ENCODE data around the gene STK39. TPM values are rescaled to one million over a fixed set of nuclear protein-coding genes. Genes with fewer than 3 reads are reported as not detected.

STK39 gene
- total RNA-seq, 1 experiment from 2014 or later = 22.1 TPM

- no CpG with 5 or more reads among the region's 5 CpGs for WGBS (ENCODE audit: extremely low coverage, insufficient read length, low lambda C conversion rate)
- TF ChIP-seq, protein P1, sequence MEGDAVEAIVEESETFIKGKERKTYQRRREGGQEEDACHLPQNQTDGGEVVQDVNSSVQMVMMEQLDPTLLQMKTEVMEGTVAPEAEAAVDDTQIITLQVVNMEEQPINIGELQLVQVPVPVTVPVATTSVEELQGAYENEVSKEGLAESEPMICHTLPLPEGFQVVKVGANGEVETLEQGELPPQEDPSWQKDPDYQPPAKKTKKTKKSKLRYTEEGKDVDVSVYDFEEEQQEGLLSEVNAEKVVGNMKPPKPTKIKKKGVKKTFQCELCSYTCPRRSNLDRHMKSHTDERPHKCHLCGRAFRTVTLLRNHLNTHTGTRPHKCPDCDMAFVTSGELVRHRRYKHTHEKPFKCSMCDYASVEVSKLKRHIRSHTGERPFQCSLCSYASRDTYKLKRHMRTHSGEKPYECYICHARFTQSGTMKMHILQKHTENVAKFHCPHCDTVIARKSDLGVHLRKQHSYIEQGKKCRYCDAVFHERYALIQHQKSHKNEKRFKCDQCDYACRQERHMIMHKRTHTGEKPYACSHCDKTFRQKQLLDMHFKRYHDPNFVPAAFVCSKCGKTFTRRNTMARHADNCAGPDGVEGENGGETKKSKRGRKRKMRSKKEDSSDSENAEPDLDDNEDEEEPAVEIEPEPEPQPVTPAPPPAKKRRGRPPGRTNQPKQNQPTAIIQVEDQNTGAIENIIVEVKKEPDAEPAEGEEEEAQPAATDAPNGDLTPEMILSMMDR (conservative IDR thresholded peaks at IDR 0.05) = no peak
These were observed 71.9 kb downstream of the STK39 start for GRCh38 chr2:168175469-168175868.

More at GRCh38 chr2:168175469-168175868, 71.9 kb downstream of the STK39 start:
- no peak for DNase-seq
- H3K4me3 Mint-ChIP-seq = no peak overlapping the region
- H3K56ac ChIP-seq (ENCODE audit: insufficient read length, low read depth, low read length) = no peak overlapping the region
- no peak overlapping the region for H2BK15ac ChIP-seq (ENCODE audit: low read depth, low read length)
- H3K9ac ChIP-seq (ENCODE audit: extremely low read depth, insufficient read length, low read length) = no peak overlapping the region
- no peak overlapping the region for H3K27ac Mint-ChIP-seq
- no peaks in the 10 kb centered on the region for H3K79me1 ChIP-seq (ENCODE audit: insufficient read depth, low read depth, low read length, poor library complexity, severe bottlenecking)
- no peak overlapping the region for H3K23ac ChIP-seq (ENCODE audit: insufficient read length, low read depth, low read length)
- H4K20me1 ChIP-seq (ENCODE audit: control insufficient read depth, insufficient read depth, insufficient read length) = no peaks in the 10 kb centered on the region
- H3T11ph ChIP-seq (ENCODE audit: low read length) = no peak overlapping the region
- no peak overlapping the region for H4K8ac ChIP-seq (replicated peaks; ENCODE audit: insufficient read length, low read depth, low read length)
- no peak overlapping the region for H3K27ac ChIP-seq (ENCODE audit: insufficient read length, low read depth, low read length)
- no peak overlapping the region for H2AK5ac ChIP-seq (ENCODE audit: insufficient read length, low read length)
- H2BK120ac ChIP-seq (ENCODE audit: low read depth, low read length, poor library complexity, severe bottlenecking) = no peak overlapping the region
- H3K4me2 ChIP-seq (ENCODE audit: insufficient read depth, insufficient read length, low read length) = no peak overlapping the region
- H2BK12ac ChIP-seq (ENCODE audit: insufficient read length, low read depth, low read length) = no peak overlapping the region
- no peak overlapping the region for H2AFZ ChIP-seq (ENCODE audit: low read length)
- H3K9me3 ChIP-seq (ENCODE audit: control insufficient read depth, low read depth, low read length) = no peaks in the 10 kb centered on the region
- H3K27me3 ChIP-seq (ENCODE audit: insufficient read depth, low read length) = no peaks in the 10 kb centered on the region
- H2BK5ac ChIP-seq (ENCODE audit: insufficient read length, low read length) = no peak overlapping the region
- H3K27me3 Mint-ChIP-seq (ENCODE audit: low read depth) = no peaks in the 10 kb centered on the region
- no peaks in the 10 kb centered on the region; a peak in 2 of 7 replicates for H3K36me3 Mint-ChIP-seq (ENCODE audit: insufficient read depth in 1 of 3, low read depth in 3 of 3)
- no peaks in the 10 kb centered on the region for H3K23me2 ChIP-seq (ENCODE audit: insufficient read length, low read depth, low read length, poor library complexity, severe bottlenecking)
- H3K9me3 Mint-ChIP-seq = no peaks in the 10 kb centered on the region
- H3K79me2 ChIP-seq (ENCODE audit: insufficient read depth, low read length) = no peaks in the 10 kb centered on the region
- H3K4ac ChIP-seq (ENCODE audit: low read depth, low read length) = no peak overlapping the region
- no peak overlapping the region for H3K14ac ChIP-seq (ENCODE audit: insufficient read depth, low read length)
- no peak overlapping the region for H4K5ac ChIP-seq (ENCODE audit: insufficient read length, low read depth, low read length)
- no peak overlapping the region for H4K91ac ChIP-seq (ENCODE audit: insufficient read length, low read depth, low read length)
- peaks cover 38 to 49% of the 10 kb centered on the region in 2 experiments for H3K4me1 Mint-ChIP-seq
- peaks cover 8% of the 10 kb centered on the region; the same call in 1 of the 2 replicates for H3K4me1 ChIP-seq (ENCODE audit: insufficient read depth, low read length)
- H2BK20ac ChIP-seq (ENCODE audit: low read depth, low read length, poor library complexity, severe bottlenecking) = no peak overlapping the region
- H3K18ac ChIP-seq (ENCODE audit: insufficient read length, low read depth, low read length) = no peak overlapping the region
